ENCODE measurements around the gene PSMC4.
"Not testable (repeated sequence)": the region's sequence is repeated elsewhere in the genome, so short reads cannot be mapped to it uniquely, and the experiment has no call there.

PSMC4 gene

DNA sequence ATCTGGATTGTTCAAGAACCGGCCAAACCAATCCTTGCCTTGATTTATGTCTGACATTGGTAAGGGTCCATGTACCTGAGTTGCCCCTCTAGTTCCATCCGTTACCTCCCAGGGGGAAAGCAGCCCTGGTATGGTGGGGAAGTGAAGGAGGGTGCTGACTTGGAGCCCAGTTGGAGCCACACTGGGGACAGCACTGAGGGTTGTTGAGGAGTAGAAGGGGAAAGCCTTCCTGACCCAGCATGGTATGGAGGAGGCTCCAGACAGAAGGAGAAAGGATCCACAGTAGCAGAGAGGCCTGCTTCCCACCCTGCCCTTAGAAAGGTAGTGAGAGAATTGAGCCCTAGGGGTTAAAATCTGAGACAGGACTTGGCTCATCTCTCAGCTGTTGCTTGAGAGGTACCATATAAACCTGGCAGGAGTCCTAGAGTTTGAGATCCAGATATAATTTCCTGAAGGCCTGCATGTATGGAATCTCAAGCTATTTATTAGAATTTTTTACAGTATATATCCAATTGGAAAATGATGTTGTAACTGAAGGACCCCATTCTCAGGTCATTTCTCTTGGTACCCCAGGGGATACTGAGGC, 19.8 kb upstream of the PSMC4 start:
- ATAC-seq: no peak
- TF ChIP-seq, protein P1, sequence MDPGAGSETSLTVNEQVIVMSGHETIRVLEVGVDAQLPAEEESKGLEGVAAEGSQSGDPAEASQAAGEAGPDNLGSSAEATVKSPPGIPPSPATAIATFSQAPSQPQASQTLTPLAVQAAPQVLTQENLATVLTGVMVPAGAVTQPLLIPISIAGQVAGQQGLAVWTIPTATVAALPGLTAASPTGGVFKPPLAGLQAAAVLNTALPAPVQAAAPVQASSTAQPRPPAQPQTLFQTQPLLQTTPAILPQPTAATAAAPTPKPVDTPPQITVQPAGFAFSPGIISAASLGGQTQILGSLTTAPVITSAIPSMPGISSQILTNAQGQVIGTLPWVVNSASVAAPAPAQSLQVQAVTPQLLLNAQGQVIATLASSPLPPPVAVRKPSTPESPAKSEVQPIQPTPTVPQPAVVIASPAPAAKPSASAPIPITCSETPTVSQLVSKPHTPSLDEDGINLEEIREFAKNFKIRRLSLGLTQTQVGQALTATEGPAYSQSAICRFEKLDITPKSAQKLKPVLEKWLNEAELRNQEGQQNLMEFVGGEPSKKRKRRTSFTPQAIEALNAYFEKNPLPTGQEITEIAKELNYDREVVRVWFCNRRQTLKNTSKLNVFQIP (CRISPR knock-in tag; IDR thresholded peaks at IDR 0.05; ENCODE audit: borderline replicate concordance, low read depth): no peak
- TF ChIP-seq SNAI2 (CRISPR knock-in tag; IDR thresholded peaks at IDR 0.05) (no peak), TOX (CRISPR knock-in tag; IDR thresholded peaks at IDR 0.05; ENCODE audit: borderline replicate concordance) (no peak), ZNF70 (CRISPR knock-in tag; IDR thresholded peaks at IDR 0.05) (no peak), ZFP3 (CRISPR knock-in tag; IDR thresholded peaks at IDR 0.05) (no peak), ARNTL (CRISPR knock-in tag; IDR thresholded peaks at IDR 0.05; ENCODE audit: borderline replicate concordance, low read depth) (no peak), ZNF565 (CRISPR knock-in tag; conservative IDR thresholded peaks at IDR 0.05; ENCODE audit: low read depth) (no peak), OSR1 (CRISPR knock-in tag; IDR thresholded peaks at IDR 0.05) (no peak)

DNA sequence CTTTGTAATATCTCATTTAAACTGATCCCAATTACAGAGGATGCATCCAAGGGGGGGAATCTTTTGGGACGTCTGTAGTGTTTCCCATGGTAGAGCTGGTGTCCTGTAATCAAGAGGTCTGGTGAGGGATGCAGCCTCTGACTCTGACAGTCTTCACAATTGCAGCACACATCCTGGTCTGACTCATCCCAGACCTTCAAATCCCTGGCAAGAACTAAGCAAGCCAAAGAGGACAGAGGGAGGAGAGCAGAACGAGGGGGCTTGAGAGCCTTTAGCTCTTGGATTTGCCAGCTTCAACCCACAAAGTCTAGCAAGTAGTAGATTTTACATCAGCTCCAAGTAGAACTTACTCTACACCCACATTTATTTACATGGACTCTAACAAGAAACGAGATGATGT, 19.3 kb upstream of the PSMC4 start:
- ATAC-seq: peak; percentile 57; the same call in 2 of the 3 replicates
- TF ChIP-seq, protein P2, sequence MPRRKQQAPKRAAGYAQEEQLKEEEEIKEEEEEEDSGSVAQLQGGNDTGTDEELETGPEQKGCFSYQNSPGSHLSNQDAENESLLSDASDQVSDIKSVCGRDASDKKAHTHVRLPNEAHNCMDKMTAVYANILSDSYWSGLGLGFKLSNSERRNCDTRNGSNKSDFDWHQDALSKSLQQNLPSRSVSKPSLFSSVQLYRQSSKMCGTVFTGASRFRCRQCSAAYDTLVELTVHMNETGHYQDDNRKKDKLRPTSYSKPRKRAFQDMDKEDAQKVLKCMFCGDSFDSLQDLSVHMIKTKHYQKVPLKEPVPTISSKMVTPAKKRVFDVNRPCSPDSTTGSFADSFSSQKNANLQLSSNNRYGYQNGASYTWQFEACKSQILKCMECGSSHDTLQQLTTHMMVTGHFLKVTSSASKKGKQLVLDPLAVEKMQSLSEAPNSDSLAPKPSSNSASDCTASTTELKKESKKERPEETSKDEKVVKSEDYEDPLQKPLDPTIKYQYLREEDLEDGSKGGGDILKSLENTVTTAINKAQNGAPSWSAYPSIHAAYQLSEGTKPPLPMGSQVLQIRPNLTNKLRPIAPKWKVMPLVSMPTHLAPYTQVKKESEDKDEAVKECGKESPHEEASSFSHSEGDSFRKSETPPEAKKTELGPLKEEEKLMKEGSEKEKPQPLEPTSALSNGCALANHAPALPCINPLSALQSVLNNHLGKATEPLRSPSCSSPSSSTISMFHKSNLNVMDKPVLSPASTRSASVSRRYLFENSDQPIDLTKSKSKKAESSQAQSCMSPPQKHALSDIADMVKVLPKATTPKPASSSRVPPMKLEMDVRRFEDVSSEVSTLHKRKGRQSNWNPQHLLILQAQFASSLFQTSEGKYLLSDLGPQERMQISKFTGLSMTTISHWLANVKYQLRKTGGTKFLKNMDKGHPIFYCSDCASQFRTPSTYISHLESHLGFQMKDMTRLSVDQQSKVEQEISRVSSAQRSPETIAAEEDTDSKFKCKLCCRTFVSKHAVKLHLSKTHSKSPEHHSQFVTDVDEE (CRISPR knock-in tag; IDR thresholded peaks at IDR 0.05): no peak
- TF ChIP-seq ZFP3 (CRISPR knock-in tag; IDR thresholded peaks at IDR 0.05) (no peak), ZNF565 (CRISPR knock-in tag; conservative IDR thresholded peaks at IDR 0.05; ENCODE audit: low read depth) (no peak), ZC3H10 (CRISPR knock-in tag; IDR thresholded peaks at IDR 0.05) (no peak)
- TF ChIP-seq, protein P3, sequence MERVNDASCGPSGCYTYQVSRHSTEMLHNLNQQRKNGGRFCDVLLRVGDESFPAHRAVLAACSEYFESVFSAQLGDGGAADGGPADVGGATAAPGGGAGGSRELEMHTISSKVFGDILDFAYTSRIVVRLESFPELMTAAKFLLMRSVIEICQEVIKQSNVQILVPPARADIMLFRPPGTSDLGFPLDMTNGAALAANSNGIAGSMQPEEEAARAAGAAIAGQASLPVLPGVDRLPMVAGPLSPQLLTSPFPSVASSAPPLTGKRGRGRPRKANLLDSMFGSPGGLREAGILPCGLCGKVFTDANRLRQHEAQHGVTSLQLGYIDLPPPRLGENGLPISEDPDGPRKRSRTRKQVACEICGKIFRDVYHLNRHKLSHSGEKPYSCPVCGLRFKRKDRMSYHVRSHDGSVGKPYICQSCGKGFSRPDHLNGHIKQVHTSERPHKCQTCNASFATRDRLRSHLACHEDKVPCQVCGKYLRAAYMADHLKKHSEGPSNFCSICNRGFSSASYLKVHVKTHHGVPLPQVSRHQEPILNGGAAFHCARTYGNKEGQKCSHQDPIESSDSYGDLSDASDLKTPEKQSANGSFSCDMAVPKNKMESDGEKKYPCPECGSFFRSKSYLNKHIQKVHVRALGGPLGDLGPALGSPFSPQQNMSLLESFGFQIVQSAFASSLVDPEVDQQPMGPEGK (CRISPR knock-in tag; IDR thresholded peaks at IDR 0.05; ENCODE audit: borderline replicate concordance): no peak
- TF ChIP-seq, protein P1 (CRISPR knock-in tag; IDR thresholded peaks at IDR 0.05; ENCODE audit: borderline replicate concordance, low read depth): no peak

DNA sequence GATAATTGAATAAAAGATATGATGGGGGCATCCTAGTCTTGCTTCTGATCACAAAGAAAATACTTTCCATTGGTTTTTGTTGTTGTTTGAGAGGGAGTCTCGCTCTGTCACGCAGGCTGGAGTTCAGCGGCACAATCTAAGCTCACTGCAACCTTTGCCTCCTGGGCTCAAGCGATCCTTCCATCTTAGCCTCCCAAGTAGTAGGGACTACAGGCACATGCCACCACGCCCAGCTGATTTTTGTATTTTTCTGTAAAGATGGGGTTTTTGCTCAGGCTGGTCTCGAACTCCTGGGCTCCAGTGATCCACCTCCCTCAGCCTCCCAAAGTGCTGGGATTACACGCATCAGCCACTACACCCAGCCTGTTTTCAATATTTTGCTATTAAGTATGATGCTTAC, 17.1 kb upstream of the PSMC4 start:
- ATAC-seq: no peak
- TF ChIP-seq ISL1 (CRISPR knock-in tag; IDR thresholded peaks at IDR 0.05): no peak
- no peak for TF ChIP-seq TCF4 (CRISPR knock-in tag; IDR thresholded peaks at IDR 0.05; ENCODE audit: borderline replicate concordance)
- TF ChIP-seq ZFP3 (CRISPR knock-in tag; IDR thresholded peaks at IDR 0.05): no peak

DNA sequence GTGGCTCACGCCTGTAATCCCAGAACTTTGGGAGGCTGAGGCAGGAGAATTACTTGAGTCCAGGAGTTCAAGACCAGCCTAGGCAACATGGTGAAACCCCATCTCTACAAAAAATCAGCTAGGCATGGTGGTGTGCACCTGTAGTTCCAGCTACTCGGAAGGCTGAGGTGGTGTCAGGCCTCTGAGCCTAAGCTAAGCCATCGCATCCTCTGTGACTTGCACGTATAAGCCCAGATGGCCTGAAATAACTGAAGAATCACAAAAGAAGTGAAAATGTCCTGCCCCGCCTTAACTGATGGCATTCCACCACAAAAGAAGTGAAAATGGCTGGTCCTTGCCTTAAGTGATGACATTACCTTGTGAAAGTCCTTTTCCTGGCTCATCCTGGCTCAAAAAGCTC, 13.1 kb upstream of the PSMC4 start:
- ATAC-seq: not testable (repeated sequence)

DNA sequence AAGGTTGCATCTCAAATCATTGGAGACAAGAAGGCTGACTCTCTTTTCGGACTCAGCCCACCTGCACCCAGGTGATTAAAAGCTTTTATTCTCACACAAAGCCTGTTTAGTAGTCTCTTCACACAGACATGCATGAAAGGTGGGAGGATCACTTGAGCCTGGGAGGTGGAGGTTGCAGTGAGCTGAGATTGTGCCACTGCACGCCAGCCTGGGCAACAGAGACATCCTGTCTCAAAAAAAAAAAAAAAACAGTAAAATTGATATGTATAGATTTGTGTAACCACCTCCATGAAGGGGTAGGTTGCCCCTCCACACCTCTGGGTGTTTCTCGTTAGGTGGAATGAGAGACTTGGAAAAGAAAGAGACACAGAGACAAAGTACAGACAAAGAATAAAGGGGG, 12.0 kb upstream of the PSMC4 start:
- not testable (repeated sequence) for ATAC-seq

DNA sequence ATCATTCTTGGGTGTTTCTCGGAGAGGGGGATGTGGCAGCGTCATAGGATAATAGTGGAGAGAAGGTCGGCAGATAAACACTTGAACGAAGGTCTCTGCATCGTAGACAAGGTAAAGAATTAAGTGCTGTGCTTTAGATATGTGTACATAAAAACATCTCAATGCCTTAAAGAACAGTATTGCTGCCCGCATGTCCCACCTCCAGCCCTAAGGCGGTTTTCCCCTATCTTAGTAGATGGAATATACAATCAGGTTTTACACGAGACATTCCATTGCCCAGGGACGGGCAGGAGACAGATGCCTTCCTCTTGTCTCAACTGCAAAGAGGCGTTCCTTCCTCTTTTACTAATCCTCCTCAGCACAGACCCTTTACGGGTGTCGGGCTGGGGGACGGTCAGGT, 11.6 kb upstream of the PSMC4 start:
- ATAC-seq: not testable (repeated sequence)

DNA sequence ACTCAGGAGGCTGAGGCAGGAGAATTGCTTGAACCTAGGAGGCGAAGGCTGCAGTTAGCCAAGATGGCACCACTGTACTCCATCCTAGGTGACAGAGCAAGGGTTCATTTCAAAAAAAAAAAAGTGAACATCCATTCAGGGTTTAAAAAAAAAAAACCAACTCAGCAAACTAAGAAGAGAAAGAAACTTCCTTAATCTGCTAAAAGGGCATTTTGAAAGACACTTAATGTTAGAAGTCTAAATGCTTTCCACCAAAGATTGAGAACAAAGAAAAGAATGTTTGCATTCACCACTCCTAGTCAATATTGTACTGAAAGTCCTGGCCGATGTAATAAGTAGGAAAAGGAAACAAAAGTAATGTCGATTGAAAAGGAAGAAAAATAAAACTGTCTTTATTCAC, 7.1 kb upstream of the PSMC4 start:
- TF ChIP-seq ZNF70 (CRISPR knock-in tag; IDR thresholded peaks at IDR 0.05) (no peak), OSR1 (CRISPR knock-in tag; IDR thresholded peaks at IDR 0.05) (no peak), BACH2 (CRISPR knock-in tag; IDR thresholded peaks at IDR 0.05; ENCODE audit: borderline replicate concordance) (no peak), ZC3H10 (CRISPR knock-in tag; IDR thresholded peaks at IDR 0.05) (no peak), ESRRG (CRISPR knock-in tag; IDR thresholded peaks at IDR 0.05) (no peak), ISL1 (CRISPR knock-in tag; IDR thresholded peaks at IDR 0.05) (no peak), CSDC2 (CRISPR knock-in tag; IDR thresholded peaks at IDR 0.05) (no peak), RARB (CRISPR knock-in tag; IDR thresholded peaks at IDR 0.05) (no peak), TOX (CRISPR knock-in tag; IDR thresholded peaks at IDR 0.05; ENCODE audit: borderline replicate concordance) (no peak)
- ATAC-seq: no peak

Measured in SK-N-SH treated with all-trans-retinoic acid at 6 μM for 48 hours (cell line).